Transverse colon (tissue), 3 donors: ENCODE results near the gene MBD2.

Experiments used
- POLR2A ChIP-seq: fragments of 450-650 bp; IDR thresholded peaks from one replicate; pipeline ENCODE4 v1.6.1; 2016; ENCODE audit warnings: antibody characterized with exemption, mild to moderate bottlenecking, moderate library complexity
- TF ChIP-seq, protein P1 (sequence below), 5 experiments: fragments of 200-600 bp in 3 of 5; fragments of 450-650 bp in 2 of 5; sonication (generic) in 3 of 5; IDR thresholded peaks; 1 replicate in 2 of 5; 2 replicates in 3 of 5; pipeline ENCODE4 v1.5.1; 2016 to 2017; ENCODE audit warnings: antibody characterized with exemption in 5 of 5, inconsistent platforms in 3 of 5, mild to moderate bottlenecking in 2 of 5, moderate library complexity in 1 of 5

GRCh38 chr18:54147439-54147838 is 77.0 kb downstream of the MBD2 start:
- no peak for TF ChIP-seq POLR2A
- TF ChIP-seq, protein P1, sequence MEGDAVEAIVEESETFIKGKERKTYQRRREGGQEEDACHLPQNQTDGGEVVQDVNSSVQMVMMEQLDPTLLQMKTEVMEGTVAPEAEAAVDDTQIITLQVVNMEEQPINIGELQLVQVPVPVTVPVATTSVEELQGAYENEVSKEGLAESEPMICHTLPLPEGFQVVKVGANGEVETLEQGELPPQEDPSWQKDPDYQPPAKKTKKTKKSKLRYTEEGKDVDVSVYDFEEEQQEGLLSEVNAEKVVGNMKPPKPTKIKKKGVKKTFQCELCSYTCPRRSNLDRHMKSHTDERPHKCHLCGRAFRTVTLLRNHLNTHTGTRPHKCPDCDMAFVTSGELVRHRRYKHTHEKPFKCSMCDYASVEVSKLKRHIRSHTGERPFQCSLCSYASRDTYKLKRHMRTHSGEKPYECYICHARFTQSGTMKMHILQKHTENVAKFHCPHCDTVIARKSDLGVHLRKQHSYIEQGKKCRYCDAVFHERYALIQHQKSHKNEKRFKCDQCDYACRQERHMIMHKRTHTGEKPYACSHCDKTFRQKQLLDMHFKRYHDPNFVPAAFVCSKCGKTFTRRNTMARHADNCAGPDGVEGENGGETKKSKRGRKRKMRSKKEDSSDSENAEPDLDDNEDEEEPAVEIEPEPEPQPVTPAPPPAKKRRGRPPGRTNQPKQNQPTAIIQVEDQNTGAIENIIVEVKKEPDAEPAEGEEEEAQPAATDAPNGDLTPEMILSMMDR (IDR thresholded peaks at IDR 0.05) = no peak
